Left lung (tissue), 10 donors: Measurements from ENCODE around the gene GRIK1. TPM values are rescaled to one million over a fixed set of nuclear protein-coding genes. Genes with fewer than 3 reads are reported as not detected.

ENCODE experiments used
- ATAC-seq: fragments of 200-7000 bp; cut with Tn5 transposase; one replicate; pipeline ENCODE4 v1.9.1; 2020; ENCODE audit warnings: moderate library complexity
- DNase-seq, 4 donors: peaks; one replicate each; pipeline ENCODE4 v3.0.0-alpha.2; 2013 to 2020
- H3K27ac ChIP-seq, 2 donors: fragments of 200-600 bp; sonication (generic) in 1 of 2; one replicate each; pipeline versions ENCODE4 v1.5.0 to v1.8.0; 2020 to 2021
- H3K27me3 ChIP-seq, 2 donors: fragments of 200-600 bp; sonication (generic) in 1 of 2; one replicate each; pipeline versions ENCODE4 v1.5.0 to v1.8.0; 2020 to 2021
- H3K36me3 ChIP-seq, 2 donors: fragments of 200-600 bp; sonication (generic) in 1 of 2; one replicate each; pipeline versions ENCODE4 v1.5.0 to v1.8.0; 2020 to 2021
- H3K4me1 ChIP-seq, 2 donors: fragments of 200-600 bp; one replicate each; pipeline ENCODE4 v1.8.0; 2021
- H3K4me3 ChIP-seq, 2 donors: fragments of 200-600 bp; sonication (generic) in 1 of 2; one replicate each; pipeline versions ENCODE4 v1.5.0 to v1.8.0; 2020 to 2021; ENCODE audit warnings: mild to moderate bottlenecking in 1 of 2
- H3K9me3 ChIP-seq, 2 donors: fragments of 200-600 bp; sonication (generic) in 1 of 2; one replicate each; pipeline versions ENCODE4 v1.5.0 to v1.8.0; 2020 to 2021
- intact Hi-C, 2 donors: fragments of 100-400 bp; cut with DNase I; formaldehyde crosslinking; loops; one replicate each; pipeline versions ENCODE4 v1.11.2 to v1.14.2; 2022
- polyA plus RNA-seq, 6 donors: library from polyadenylated mRNA; unstranded; fragments of 120-200 nt; gene quantifications; one replicate each; pipeline ENCODE4 v1.2.1, GENCODE V29; 2013; ENCODE audit not compliant: insufficient read length in 6 of 6
- total RNA-seq, 2 donors: library from RNA; stranded (reverse); fragmentation: NEBNext Ultra II Directional; extraction: Animal tissue kit (Norgen Biotek cat#: 25700); gene quantifications; one replicate each; pipeline ENCODE4 v1.2.1, GENCODE V29; 2021
- TF ChIP-seq, protein P1 (sequence below), 2 donors: fragments of 200-600 bp; sonication (generic) in 1 of 2; IDR thresholded peaks; one replicate each; pipeline versions ENCODE4 v1.5.0 to v1.8.0; 2021; ENCODE audit warnings: antibody characterized with exemption in 2 of 2
- donor health status: DM: no; HTN: yes; CAD: no.
- donor health status: DM: no; HTN: no; CAD: no.

Gene GRIK1
- total and polyA plus RNA-seq, 8 donors, result 0.38 to 1.5 (median 0.62) TPM; not detected in 2

DNA sequence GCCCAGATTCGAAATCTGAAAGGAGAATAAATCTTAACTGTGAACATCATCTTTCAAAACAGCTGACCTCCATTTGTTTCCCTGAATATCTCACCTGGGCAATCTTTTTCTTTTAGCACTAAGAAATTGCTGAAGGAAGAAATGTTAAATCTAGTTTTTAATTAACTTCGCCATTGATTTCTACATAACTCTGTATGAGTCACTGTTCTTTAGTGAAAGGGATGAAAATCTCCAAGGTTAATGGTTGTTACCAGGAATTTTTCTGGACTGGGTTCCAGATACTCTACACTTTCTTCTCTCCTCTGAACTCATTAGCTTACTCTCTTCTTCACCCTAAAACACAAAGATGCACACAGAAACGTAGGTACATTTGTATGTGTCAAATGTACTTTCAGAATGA is 405.3 kb downstream of the GRIK1 start:
- DNase-seq, result no peak
- no peak overlapping the region for H3K4me3 ChIP-seq
- ATAC-seq, result no peak
- no peak overlapping the region for H3K27ac ChIP-seq
- H3K27me3 ChIP-seq, result no peaks in the 10 kb centered on the region
- H3K9me3 ChIP-seq, result peaks cover 0 to 11% of the 10 kb centered on the region in 2 donors
- no peaks in the 10 kb centered on the region for H3K4me1 ChIP-seq
- intact Hi-C loops, result no loop called here
- TF ChIP-seq, protein P1, sequence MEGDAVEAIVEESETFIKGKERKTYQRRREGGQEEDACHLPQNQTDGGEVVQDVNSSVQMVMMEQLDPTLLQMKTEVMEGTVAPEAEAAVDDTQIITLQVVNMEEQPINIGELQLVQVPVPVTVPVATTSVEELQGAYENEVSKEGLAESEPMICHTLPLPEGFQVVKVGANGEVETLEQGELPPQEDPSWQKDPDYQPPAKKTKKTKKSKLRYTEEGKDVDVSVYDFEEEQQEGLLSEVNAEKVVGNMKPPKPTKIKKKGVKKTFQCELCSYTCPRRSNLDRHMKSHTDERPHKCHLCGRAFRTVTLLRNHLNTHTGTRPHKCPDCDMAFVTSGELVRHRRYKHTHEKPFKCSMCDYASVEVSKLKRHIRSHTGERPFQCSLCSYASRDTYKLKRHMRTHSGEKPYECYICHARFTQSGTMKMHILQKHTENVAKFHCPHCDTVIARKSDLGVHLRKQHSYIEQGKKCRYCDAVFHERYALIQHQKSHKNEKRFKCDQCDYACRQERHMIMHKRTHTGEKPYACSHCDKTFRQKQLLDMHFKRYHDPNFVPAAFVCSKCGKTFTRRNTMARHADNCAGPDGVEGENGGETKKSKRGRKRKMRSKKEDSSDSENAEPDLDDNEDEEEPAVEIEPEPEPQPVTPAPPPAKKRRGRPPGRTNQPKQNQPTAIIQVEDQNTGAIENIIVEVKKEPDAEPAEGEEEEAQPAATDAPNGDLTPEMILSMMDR (IDR thresholded peaks at IDR 0.05), result no peak
- no peaks in the 10 kb centered on the region for H3K36me3 ChIP-seq

DNA sequence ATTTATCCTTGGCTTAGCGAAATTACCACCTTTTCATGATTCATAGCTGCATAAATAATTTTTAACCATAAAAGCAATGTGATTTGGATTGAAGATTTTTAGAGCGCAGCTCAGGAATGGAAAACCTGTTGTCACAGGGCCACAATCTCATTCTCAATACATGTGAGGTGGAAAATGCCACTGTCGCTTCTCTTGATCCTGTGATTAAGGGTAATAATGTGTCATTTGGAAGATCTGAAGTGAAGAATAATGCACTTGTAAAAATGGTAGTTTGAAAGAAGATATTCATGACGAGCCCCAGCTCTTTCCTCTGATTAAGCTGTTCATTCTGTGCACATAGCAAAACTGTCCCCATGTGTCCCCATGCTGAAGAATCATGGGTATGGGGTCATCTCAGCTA is 410.7 kb downstream of the GRIK1 start:
- no peaks in the 10 kb centered on the region for H3K4me1 ChIP-seq
- H3K9me3 ChIP-seq, result peaks cover 0 to 31% of the 10 kb centered on the region in 2 donors
- no peaks in the 10 kb centered on the region for H3K36me3 ChIP-seq
- H3K27ac ChIP-seq, result no peak overlapping the region
- TF ChIP-seq, protein P1 (IDR thresholded peaks at IDR 0.05), result no peak
- DNase-seq (no peak), ATAC-seq (no peak)
- no peak overlapping the region for H3K4me3 ChIP-seq
- no peaks in the 10 kb centered on the region for H3K27me3 ChIP-seq
- intact Hi-C loops, result no loop called here

DNA sequence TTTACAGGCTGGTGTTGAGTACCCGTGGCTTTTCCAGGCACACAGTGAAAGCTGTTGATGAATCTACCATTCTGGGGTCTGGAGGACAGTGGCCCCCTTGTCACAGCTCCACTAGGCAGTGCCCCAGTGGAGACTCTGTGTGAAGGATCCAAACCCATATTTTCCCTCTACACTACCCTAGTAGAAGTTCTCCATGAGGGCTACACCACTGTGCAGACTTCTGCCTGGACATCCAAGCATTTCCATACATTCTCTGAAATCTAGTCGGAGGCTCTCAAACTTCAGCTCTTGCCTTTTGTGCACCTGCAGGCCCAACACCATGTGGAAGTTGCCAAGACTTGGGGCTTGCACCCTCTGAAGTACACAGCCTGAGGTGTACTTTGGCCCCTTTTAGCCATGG is 413.3 kb downstream of the GRIK1 start:
- Histone ChIP-seq H3K9me3 (peaks cover 0 to 31% of the 10 kb centered on the region in 2 donors), H3K36me3 (no peaks in the 10 kb centered on the region), H3K27ac (no peak overlapping the region), H3K27me3 (no peaks in the 10 kb centered on the region), H3K4me1 (no peaks in the 10 kb centered on the region), H3K4me3 (no peak overlapping the region)
- TF ChIP-seq, protein P1 (IDR thresholded peaks at IDR 0.05), result no peak
- intact Hi-C loops, result no loop called here
- DNase-seq (no peak), ATAC-seq (no peak)

DNA sequence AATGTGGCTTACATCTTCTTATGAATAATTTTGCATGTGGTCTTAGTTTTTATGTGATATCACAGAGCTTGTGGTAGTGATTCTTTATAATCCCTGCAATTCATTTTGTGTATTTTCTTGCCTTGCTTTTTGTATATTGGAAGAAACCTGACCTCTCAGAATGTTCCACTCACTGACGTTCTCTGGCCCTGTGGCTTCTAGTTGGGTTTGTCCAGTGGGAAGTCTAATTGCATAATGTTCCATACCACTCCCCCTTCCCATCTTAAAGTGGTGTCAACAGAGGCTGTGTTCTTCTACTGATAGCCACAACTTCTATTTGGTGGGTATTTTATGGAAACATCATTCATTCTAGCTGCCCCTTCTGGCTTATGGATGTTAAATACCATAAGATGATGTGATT is 415.7 kb downstream of the GRIK1 start:
- no peak overlapping the region for H3K4me3 ChIP-seq
- H3K27me3 ChIP-seq, result no peaks in the 10 kb centered on the region
- no peaks in the 10 kb centered on the region for H3K4me1 ChIP-seq
- TF ChIP-seq, protein P1 (IDR thresholded peaks at IDR 0.05), result no peak
- DNase-seq (peak in 1 of 4 donors; percentile 19), ATAC-seq (peak; percentile 36)
- H3K36me3 ChIP-seq, result no peaks in the 10 kb centered on the region
- no peak overlapping the region for H3K27ac ChIP-seq
- H3K9me3 ChIP-seq, result peaks cover 0 to 31% of the 10 kb centered on the region in 2 donors
- intact Hi-C loops, result no loop called here

- Histone ChIP-seq H3K36me3 (no peaks in the 10 kb centered on the region), H3K4me3 (no peak overlapping the region), H3K27ac (no peak overlapping the region), H3K9me3 (peaks cover 0 to 31% of the 10 kb centered on the region in 2 donors), H3K27me3 (no peaks in the 10 kb centered on the region), H3K4me1 (no peaks in the 10 kb centered on the region)
- TF ChIP-seq, protein P1 (IDR thresholded peaks at IDR 0.05), result no peak
- DNase-seq, result peak in 2 of 4 donors; percentile 33 to 77
- peak; percentile 43 for ATAC-seq
- intact Hi-C loops, result no loop called here
These were observed 416.1 kb downstream of the GRIK1 start for GRCh38 chr21:29523646-29524045.
